ENCODE data around the gene PPP1R1B.

DNA sequence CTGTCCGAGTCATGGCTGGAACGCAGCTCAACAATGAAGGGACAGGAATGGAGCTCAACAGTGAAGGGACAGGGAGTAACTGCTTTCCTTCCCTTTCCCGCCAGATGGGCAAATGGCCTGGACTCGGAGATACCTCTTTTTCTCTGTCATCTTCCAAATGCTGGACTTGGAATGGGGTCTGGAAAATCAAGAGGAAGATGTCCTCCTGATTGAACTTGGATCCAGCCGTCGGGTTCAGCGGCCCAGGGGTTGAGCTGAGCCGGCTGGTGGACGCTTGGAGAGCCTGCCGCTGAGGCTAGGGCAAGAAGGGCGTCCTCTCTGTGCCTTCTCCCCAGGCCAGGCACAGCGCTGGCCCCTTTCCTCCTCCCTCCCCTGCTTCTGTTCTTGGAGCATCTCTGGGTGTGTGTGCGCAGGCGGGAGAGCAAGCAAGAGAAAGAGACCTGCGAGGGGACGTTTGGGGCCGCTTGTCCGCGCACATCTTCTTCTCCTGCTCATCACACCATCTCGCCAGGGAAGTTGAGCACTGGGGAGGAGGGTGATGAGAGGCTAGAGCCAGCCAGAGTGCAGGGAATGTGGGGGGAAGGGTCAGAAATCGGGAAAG is 25.7 kb upstream of the PPP1R1B start:
- TF ChIP-seq ZNF114 (CRISPR knock-in tag; IDR thresholded peaks at IDR 0.05) = no peak
- TF ChIP-seq, protein P1, sequence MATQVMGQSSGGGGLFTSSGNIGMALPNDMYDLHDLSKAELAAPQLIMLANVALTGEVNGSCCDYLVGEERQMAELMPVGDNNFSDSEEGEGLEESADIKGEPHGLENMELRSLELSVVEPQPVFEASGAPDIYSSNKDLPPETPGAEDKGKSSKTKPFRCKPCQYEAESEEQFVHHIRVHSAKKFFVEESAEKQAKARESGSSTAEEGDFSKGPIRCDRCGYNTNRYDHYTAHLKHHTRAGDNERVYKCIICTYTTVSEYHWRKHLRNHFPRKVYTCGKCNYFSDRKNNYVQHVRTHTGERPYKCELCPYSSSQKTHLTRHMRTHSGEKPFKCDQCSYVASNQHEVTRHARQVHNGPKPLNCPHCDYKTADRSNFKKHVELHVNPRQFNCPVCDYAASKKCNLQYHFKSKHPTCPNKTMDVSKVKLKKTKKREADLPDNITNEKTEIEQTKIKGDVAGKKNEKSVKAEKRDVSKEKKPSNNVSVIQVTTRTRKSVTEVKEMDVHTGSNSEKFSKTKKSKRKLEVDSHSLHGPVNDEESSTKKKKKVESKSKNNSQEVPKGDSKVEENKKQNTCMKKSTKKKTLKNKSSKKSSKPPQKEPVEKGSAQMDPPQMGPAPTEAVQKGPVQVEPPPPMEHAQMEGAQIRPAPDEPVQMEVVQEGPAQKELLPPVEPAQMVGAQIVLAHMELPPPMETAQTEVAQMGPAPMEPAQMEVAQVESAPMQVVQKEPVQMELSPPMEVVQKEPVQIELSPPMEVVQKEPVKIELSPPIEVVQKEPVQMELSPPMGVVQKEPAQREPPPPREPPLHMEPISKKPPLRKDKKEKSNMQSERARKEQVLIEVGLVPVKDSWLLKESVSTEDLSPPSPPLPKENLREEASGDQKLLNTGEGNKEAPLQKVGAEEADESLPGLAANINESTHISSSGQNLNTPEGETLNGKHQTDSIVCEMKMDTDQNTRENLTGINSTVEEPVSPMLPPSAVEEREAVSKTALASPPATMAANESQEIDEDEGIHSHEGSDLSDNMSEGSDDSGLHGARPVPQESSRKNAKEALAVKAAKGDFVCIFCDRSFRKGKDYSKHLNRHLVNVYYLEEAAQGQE (IDR thresholded peaks at IDR 0.05; ENCODE audit: unreplicated experiment) = no peak
- TF ChIP-seq, protein P2, sequence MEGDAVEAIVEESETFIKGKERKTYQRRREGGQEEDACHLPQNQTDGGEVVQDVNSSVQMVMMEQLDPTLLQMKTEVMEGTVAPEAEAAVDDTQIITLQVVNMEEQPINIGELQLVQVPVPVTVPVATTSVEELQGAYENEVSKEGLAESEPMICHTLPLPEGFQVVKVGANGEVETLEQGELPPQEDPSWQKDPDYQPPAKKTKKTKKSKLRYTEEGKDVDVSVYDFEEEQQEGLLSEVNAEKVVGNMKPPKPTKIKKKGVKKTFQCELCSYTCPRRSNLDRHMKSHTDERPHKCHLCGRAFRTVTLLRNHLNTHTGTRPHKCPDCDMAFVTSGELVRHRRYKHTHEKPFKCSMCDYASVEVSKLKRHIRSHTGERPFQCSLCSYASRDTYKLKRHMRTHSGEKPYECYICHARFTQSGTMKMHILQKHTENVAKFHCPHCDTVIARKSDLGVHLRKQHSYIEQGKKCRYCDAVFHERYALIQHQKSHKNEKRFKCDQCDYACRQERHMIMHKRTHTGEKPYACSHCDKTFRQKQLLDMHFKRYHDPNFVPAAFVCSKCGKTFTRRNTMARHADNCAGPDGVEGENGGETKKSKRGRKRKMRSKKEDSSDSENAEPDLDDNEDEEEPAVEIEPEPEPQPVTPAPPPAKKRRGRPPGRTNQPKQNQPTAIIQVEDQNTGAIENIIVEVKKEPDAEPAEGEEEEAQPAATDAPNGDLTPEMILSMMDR (conservative IDR thresholded peaks at IDR 0.05; ENCODE audit: low read depth in 2 of 2) = no peak
- TF ChIP-seq EZH2 (IDR thresholded peaks at IDR 0.05; ENCODE audit: low read depth, unreplicated experiment) = peak; percentile 85
- no peak for TF ChIP-seq POLR2AphosphoS5 (IDR thresholded peaks at IDR 0.05; ENCODE audit: low read depth)
- no peak for TF ChIP-seq EZH2phosphoT487 (IDR thresholded peaks at IDR 0.05; ENCODE audit: unreplicated experiment)
- no peak for TF ChIP-seq ZNF331 (CRISPR knock-in tag; IDR thresholded peaks at IDR 0.05; ENCODE audit: low read depth)
- TF ChIP-seq CREB1 (CRISPR knock-in tag; IDR thresholded peaks at IDR 0.05; ENCODE audit: low read depth) = no peak
- TF ChIP-seq STAT1 (IDR thresholded peaks at IDR 0.05; ENCODE audit: unreplicated experiment) = no peak
- no peak for TF ChIP-seq JUNB (IDR thresholded peaks at IDR 0.05; ENCODE audit: unreplicated experiment)
- TF ChIP-seq, protein P3, sequence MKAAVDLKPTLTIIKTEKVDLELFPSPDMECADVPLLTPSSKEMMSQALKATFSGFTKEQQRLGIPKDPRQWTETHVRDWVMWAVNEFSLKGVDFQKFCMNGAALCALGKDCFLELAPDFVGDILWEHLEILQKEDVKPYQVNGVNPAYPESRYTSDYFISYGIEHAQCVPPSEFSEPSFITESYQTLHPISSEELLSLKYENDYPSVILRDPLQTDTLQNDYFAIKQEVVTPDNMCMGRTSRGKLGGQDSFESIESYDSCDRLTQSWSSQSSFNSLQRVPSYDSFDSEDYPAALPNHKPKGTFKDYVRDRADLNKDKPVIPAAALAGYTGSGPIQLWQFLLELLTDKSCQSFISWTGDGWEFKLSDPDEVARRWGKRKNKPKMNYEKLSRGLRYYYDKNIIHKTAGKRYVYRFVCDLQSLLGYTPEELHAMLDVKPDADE (IDR thresholded peaks at IDR 0.05) = no peak

All from GM23338 (cell line).